Astrocyte of the cerebellum (primary cell): ENCODE measurements around the gene SH3BP5.

Experiments used
- DNase-seq: peaks from one replicate; pipeline ENCODE4 v3.0.0-alpha.2; 2011; ENCODE audit warnings: low read depth
- H3K4me3 ChIP-seq: 2 replicates; pipeline ENCODE4 v1.5.1; 2011; ENCODE audit warnings: mild to moderate bottlenecking, low read depth, low read length, moderate library complexity
- in situ Hi-C: cut with HindIII; loops from 2 replicates; pipeline ENCODE4 v1.10.0; 2017; ENCODE audit warnings: low sequenced_read_pairs
- TF ChIP-seq, protein P1 (sequence below): IDR thresholded peaks from 2 replicates; pipeline ENCODE4 v1.5.1; 2012; ENCODE audit warnings: low read length, low read depth, moderate library complexity, mild to moderate bottlenecking; ENCODE audit errors: missing control alignments

The SH3BP5 gene

DNA sequence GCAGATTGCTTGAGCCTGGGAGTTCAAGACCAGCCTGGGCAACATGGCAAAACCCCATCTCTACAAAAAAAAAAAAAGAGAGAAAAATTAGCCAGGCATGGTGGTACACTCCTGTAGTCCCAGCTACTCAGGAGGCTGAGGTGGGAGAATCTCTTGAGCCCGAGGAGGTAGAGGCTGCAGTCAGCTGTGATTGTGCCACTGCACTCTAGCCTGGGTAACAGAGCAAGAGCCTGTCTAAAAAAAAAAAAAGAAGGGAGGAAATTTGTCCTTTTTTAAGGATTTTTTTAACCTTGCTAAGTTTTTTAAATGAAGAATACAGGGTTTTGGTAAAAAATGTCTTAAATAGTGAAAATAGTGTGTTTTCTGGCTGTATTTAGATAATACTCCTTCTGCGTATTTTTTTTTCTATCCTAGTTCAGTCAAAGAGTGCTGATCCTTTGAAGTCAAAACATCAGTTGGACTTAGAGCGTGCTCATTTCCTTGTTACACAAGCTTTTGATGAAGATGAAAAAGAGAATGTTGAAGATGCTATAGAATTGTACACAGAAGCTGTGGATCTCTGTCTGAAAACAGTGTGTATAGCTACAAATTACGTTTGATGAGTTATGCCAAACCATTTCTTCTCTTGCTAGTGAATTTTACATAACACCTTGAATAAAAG lies 115.2 kb downstream of the SH3BP5 start:
- TF ChIP-seq, protein P1, sequence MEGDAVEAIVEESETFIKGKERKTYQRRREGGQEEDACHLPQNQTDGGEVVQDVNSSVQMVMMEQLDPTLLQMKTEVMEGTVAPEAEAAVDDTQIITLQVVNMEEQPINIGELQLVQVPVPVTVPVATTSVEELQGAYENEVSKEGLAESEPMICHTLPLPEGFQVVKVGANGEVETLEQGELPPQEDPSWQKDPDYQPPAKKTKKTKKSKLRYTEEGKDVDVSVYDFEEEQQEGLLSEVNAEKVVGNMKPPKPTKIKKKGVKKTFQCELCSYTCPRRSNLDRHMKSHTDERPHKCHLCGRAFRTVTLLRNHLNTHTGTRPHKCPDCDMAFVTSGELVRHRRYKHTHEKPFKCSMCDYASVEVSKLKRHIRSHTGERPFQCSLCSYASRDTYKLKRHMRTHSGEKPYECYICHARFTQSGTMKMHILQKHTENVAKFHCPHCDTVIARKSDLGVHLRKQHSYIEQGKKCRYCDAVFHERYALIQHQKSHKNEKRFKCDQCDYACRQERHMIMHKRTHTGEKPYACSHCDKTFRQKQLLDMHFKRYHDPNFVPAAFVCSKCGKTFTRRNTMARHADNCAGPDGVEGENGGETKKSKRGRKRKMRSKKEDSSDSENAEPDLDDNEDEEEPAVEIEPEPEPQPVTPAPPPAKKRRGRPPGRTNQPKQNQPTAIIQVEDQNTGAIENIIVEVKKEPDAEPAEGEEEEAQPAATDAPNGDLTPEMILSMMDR: no peak
- no peak overlapping the region for H3K4me3 ChIP-seq
- in situ Hi-C loops: loop anchor here (25.0 kb wide), 1 partner anchor 280 kb away; the partner anchor contains the start of gene NR2C2
- no peak for DNase-seq

DNA sequence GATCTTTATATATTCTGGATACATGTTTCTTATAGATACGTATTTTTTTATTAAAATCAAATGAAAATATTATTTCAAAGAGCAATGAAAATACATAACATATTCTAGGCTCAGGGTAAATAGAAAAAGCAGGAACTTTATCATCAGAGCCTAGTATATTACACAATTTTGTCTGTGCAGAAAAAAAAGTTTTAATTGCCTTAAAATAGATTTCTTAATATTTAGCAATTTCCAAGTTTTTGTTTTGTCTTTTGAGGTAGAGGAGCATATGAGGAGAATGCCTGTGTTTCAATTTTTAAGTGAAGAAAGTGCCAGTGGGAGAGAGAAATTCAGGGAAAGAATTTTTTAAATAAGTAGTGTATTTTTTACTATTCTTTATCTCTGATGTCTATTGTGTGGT lies 115.9 kb downstream of the SH3BP5 start:
- H3K4me3 ChIP-seq: no peak overlapping the region
- DNase-seq: no peak
- TF ChIP-seq, protein P1: no peak
- in situ Hi-C loops: loop anchor here (25.0 kb wide), 1 partner anchor 279 kb away; the partner anchor contains the start of gene NR2C2

DNA sequence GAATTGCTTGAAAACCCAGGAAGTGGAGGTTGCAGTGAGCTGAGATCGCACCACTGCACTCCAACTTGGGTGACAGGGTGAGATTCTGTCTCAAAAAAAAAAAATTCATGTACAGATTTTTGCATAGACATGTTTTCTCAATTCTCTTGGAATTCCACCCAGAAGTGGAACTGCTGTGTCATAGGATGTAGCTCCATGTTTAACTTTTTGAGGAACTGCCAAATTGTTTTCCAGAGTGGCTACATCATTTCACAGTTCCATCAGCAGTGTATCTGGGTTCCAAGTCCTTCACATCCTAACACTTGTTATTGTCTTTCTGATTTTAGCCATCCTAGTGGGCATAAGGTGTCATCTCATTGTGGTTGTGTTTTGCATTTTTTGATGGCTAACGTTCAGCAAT lies 116.4 kb downstream of the SH3BP5 start:
- DNase-seq: no peak
- TF ChIP-seq, protein P1: no peak
- in situ Hi-C loops: loop anchor here (25.0 kb wide), 1 partner anchor 279 kb away; the partner anchor contains the start of gene NR2C2
- no peak overlapping the region for H3K4me3 ChIP-seq

DNA sequence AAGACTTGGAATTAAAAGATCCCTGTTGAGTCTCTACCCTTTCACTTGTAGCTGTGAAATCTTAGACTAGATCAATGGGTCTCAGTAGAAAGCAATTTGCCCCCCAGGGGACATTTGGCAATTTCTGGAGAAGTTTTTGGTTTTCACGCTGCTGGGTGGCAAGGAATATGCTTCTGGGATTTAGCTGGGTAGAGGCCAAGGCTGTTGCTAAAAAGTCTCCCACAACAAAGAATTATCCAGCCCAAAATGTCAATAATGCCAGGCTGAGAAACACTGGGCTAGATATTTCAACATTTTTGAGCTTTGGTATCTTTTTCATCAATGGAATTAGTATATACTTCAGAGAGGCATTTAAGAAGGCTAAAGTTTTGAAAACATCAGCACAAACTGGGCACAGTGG lies 117.6 kb downstream of the SH3BP5 start:
- DNase-seq: no peak
- in situ Hi-C loops: loop anchor here (25.0 kb wide), 1 partner anchor 277 kb away; the partner anchor contains the start of gene NR2C2
- TF ChIP-seq, protein P1: no peak
- H3K4me3 ChIP-seq: no peak overlapping the region

DNA sequence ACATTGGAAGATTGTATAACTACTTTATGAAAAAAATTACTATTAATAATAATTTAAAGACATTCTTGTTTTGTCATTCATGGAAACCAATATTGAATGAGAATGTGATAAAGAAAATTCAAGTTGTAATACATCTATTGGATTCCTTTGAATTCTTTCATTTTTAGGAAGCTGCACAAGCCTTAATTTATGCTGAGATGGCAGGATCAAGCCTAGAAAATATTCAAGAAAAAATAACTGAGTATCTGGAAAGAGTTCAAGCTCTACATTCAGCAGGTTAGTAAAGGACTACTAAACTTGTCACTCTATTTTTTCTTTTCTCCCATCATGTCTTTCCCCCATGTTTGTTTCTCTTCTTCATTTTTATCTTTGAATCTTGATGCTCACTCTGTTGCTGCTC lies 120.4 kb downstream of the SH3BP5 start:
- TF ChIP-seq, protein P1: no peak
- no peak overlapping the region for H3K4me3 ChIP-seq
- in situ Hi-C loops: loop anchor here (25.0 kb wide), 1 partner anchor 275 kb away; the partner anchor contains the start of gene NR2C2
- DNase-seq: no peak

DNA sequence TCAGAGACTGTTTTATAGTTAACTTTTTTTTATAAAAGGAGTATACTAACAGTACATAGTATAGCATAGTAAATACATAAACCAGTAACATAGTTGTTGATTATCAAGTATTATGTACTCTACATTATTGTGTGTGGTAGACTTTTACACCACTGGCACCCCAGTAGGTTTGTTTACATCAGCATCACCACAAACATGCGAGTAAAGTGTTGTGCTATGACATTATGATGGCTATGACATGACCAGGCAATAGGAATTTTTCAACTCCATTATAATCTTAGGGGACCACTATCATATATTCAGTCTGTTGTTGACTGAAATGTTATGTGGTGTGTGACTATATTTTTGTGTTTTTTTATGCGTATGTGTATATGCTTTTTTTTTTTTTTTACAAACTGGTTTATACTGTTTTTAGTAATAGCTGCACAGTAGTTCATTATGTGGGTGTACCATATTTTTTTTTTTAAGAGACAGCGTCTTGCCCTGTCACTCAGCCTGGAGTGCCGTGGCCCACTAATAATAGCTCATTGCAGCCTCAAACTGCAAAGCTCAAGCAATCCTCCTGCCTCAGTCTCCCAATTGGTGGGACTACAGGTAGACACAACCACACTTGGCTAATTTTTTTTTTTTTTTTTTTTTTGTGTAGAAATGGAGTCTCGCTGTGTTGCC lies 124.4 kb downstream of the SH3BP5 start:
- H3K4me3 ChIP-seq: peak overlapping the region; percentile 88
- no peak for DNase-seq
- TF ChIP-seq, protein P1: no peak
- in situ Hi-C loops: loop anchor here (25.0 kb wide), 1 partner anchor 271 kb away; the partner anchor contains the start of gene NR2C2
